Common myeloid progenitor, CD34-positive (primary cell): Measurements from ENCODE around the gene KRT1.

Experiments
- CTCF ChIA-PET: fragments of 350-600 bp; sonication (Branson Sonifier 250); formaldehyde crosslinking; loops from one replicate; lab custom pipeline; 2021; ENCODE audit warnings: antibody characterized with exemption; lab: Charles Lee
- POLR2A ChIA-PET: fragments of 350-600 bp; sonication (Branson Sonifier 250); formaldehyde crosslinking; loops from one replicate; lab custom pipeline; 2021; ENCODE audit warnings: antibody characterized with exemption; lab: Charles Lee
- DNase-seq, 3 donors: peaks; one replicate each; pipeline versions ENCODE4 v3.0.0 to v3.0.0-alpha.2; 2013
- H3K27ac ChIP-seq, 2 experiments: 1 replicate in 1 of 2; 2 replicates in 1 of 2; pipeline ENCODE4 v1.7.0; 2013; ENCODE audit warnings: inconsistent platforms in 2 of 2, low read length in 2 of 2, mild to moderate bottlenecking in 2 of 2, low read depth in 1 of 2, moderate library complexity in 1 of 2; ENCODE audit not compliant: severe bottlenecking in 2 of 2, insufficient read depth in 1 of 2, poor library complexity in 1 of 2
- H3K27me3 ChIP-seq, 5 experiments: replicated peaks in 2 of 5; 1 replicate in 3 of 5; 2 replicates in 2 of 5; pipeline versions ENCODE4 v1.6.1 to v1.7.0; 2013; ENCODE audit warnings: low read length in 4 of 5, mild to moderate bottlenecking in 2 of 5, moderate library complexity in 2 of 5, inconsistent platforms in 1 of 5; ENCODE audit not compliant: insufficient read depth in 5 of 5, control insufficient read depth in 4 of 5
- H3K36me3 ChIP-seq, 4 experiments: 1 replicate in 2 of 4; 2 replicates in 2 of 4; pipeline versions ENCODE4 v1.6.1 to v1.7.0; 2013; ENCODE audit warnings: low read length in 3 of 4, control low read depth in 1 of 4, mild to moderate bottlenecking in 1 of 4; ENCODE audit not compliant: control insufficient read depth in 4 of 4, insufficient read depth in 4 of 4
- H3K4me1 ChIP-seq, 4 experiments: 1 replicate in 3 of 4; 2 replicates in 1 of 4; pipeline versions ENCODE4 v1.6.1 to v1.7.1; 2013; ENCODE audit warnings: low read length in 3 of 4, mild to moderate bottlenecking in 3 of 4, control low read depth in 1 of 4, inconsistent platforms in 1 of 4, moderate library complexity in 1 of 4; ENCODE audit not compliant: control insufficient read depth in 4 of 4, insufficient read depth in 4 of 4; ENCODE audit errors: control extremely low read depth in 1 of 4
- H3K4me3 ChIP-seq, 7 experiments: 1 replicate in 4 of 7; 2 replicates in 3 of 7; pipeline versions ENCODE4 v1.5.1 to v1.7.0; 2013; ENCODE audit warnings: mild to moderate bottlenecking in 7 of 7, low read length in 6 of 7, moderate library complexity in 6 of 7, inconsistent platforms in 2 of 7, low read depth in 2 of 7, control low read depth in 1 of 7; ENCODE audit not compliant: insufficient read depth in 4 of 7, control insufficient read depth in 1 of 7; ENCODE audit errors: extremely low read depth in 1 of 7
- H3K9me3 ChIP-seq, 5 experiments: 1 replicate in 4 of 5; 2 replicates in 1 of 5; pipeline versions ENCODE4 v1.6.1 to v1.7.1; 2013; ENCODE audit warnings: low read length in 4 of 5, mild to moderate bottlenecking in 2 of 5, inconsistent platforms in 1 of 5, low read depth in 1 of 5, moderate library complexity in 1 of 5; ENCODE audit not compliant: control insufficient read depth in 4 of 5, insufficient read depth in 2 of 5; ENCODE audit errors: control extremely low read depth in 1 of 5
- WGBS: methylation state at CpG from one replicate; pipeline ENCODE4 v1.1.5; 2013; ENCODE audit not compliant: insufficient coverage; 5-methylcytosine and 5-hydroxymethylcytosine counted together

Gene KRT1

GRCh38 chr12:52655720-52656124 is 24.5 kb downstream of the KRT1 start:
- DNase-seq = no peak
- Histone ChIP-seq H3K9me3 (no peaks in the 10 kb centered on the region), H3K36me3 (no peaks in the 10 kb centered on the region), H3K4me3 (no peak overlapping the region), H3K4me1 (peaks cover 0 to 4% (median under 1%) of the 10 kb centered on the region in 4 experiments), H3K27me3 (peaks cover 0 to 5% (median 0%) of the 10 kb centered on the region in 5 experiments), H3K27ac (no peak overlapping the region)
- WGBS = 97% methylated on average over 7 of the region's 8 CpGs
- CTCF ChIA-PET = interaction anchor here (1.1 kb wide), 1 partner anchor 74 kb away, joined by 4 read pairs; no protein-coding TSS in a partner anchor
- POLR2A ChIA-PET = no interaction called here

GRCh38 chr12:52655251-52655650 is 25.0 kb downstream of the KRT1 start:
- CTCF ChIA-PET = no interaction called here
- no peak for DNase-seq
- H3K27me3 ChIP-seq = peaks cover 0 to 5% (median 0%) of the 10 kb centered on the region in 5 experiments

GRCh38 chr12:52651726-52652261 is 28.4 kb downstream of the KRT1 start, which contains the start of gene KRT2:
KRT2 (minus strand) TSS chr12:52652211; CDS start chr12:52652142, 69 bp downstream.
- Histone ChIP-seq H3K4me3 (no peak within 1 kb of the TSS), H3K27ac (no peak within 1 kb of the TSS), H3K36me3 (no peaks in the 10 kb centered on the region), H3K4me1 (peaks cover 0 to 5% (median under 1%) of the 10 kb centered on the region in 4 experiments), H3K9me3 (no peaks in the 10 kb centered on the region), H3K27me3 (peaks cover 0 to 1% (median 0%) of the 10 kb centered on the region in 5 experiments)
- WGBS = 96% methylated on average over 15 of the region's 16 CpGs
- ChIA-PET CTCF (no interaction called here), POLR2A (interaction anchor here (0.6 kb wide), 1 partner anchor 200 kb away, joined by 4 read pairs; no protein-coding TSS in a partner anchor)
- DNase-seq = no peak

More at GRCh38 chr12:52655251-52655650, 25.0 kb downstream of the KRT1 start:
- POLR2A ChIA-PET = no interaction called here
- 98% methylated on average over 5 of the region's 6 CpGs for WGBS
- peaks cover 0 to 4% (median 1%) of the 10 kb centered on the region in 4 experiments for H3K4me1 ChIP-seq
- H3K27ac ChIP-seq = no peak overlapping the region
- no peaks in the 10 kb centered on the region for H3K36me3 ChIP-seq
- H3K9me3 ChIP-seq = no peaks in the 10 kb centered on the region
- no peak overlapping the region for H3K4me3 ChIP-seq

- 84% methylated on average over 11 of the region's 12 CpGs for WGBS
- peaks cover 3 to 9% (median 8%) of the 10 kb centered on the region in 4 experiments for H3K4me1 ChIP-seq
- no peaks in the 10 kb centered on the region for H3K27me3 ChIP-seq
- ChIA-PET CTCF (interaction anchor here (0.7 kb wide), 1 partner anchor 228 kb away, joined by 3 read pairs; no protein-coding TSS in a partner anchor), POLR2A (no interaction called here)
- H3K36me3 ChIP-seq = no peaks in the 10 kb centered on the region
- H3K4me3 ChIP-seq = no peak overlapping the region
- H3K27ac ChIP-seq = no peak overlapping the region
- no peak for DNase-seq
- H3K9me3 ChIP-seq = no peaks in the 10 kb centered on the region
Observed at GRCh38 chr12:52650520-52651081, 29.6 kb downstream of the KRT1 start.

- Histone ChIP-seq H3K27me3 (no peaks in the 10 kb centered on the region), H3K36me3 (no peaks in the 10 kb centered on the region), H3K4me1 (peaks cover 3 to 17% (median 16%) of the 10 kb centered on the region in 4 experiments), H3K9me3 (no peaks in the 10 kb centered on the region), H3K4me3 (no peak overlapping the region), H3K27ac (no peak overlapping the region)
- ChIA-PET CTCF (interaction anchor here (1.2 kb wide), 1 partner anchor 39 kb away, joined by 3 read pairs; no protein-coding TSS in a partner anchor), POLR2A (no interaction called here)
- WGBS = 93% methylated on average over 6 of the region's 6 CpGs
- no peak for DNase-seq
Observed at GRCh38 chr12:52649066-52649465, 31.1 kb downstream of the KRT1 start.

- H3K27ac ChIP-seq = no peak overlapping the region
- POLR2A ChIA-PET = no interaction called here
- H3K27me3 ChIP-seq = no peaks in the 10 kb centered on the region
- no peaks in the 10 kb centered on the region for H3K9me3 ChIP-seq
- 97% methylated on average over 8 of the region's 8 CpGs for WGBS
- H3K4me1 ChIP-seq = peaks cover 3 to 17% (median 16%) of the 10 kb centered on the region in 4 experiments
- H3K36me3 ChIP-seq = no peaks in the 10 kb centered on the region
- DNase-seq = no peak
- H3K4me3 ChIP-seq = no peak overlapping the region
- CTCF ChIA-PET = interaction anchor here (0.7 to 1.2 kb wide), 3 partner anchors 12 to 38 kb away, joined by 3 read pairs; no protein-coding TSS in a partner anchor
Observed at GRCh38 chr12:52648012-52648550, 32.1 kb downstream of the KRT1 start.

- H3K36me3 ChIP-seq = no peaks in the 10 kb centered on the region
- H3K27me3 ChIP-seq = no peaks in the 10 kb centered on the region
- 94% methylated on average over 9 of the region's 9 CpGs for WGBS
- H3K9me3 ChIP-seq = no peaks in the 10 kb centered on the region
- H3K4me1 ChIP-seq = peaks cover 3 to 17% (median 16%) of the 10 kb centered on the region in 4 experiments
- POLR2A ChIA-PET = no interaction called here
- no peak overlapping the region for H3K27ac ChIP-seq
- DNase-seq = no peak
- CTCF ChIA-PET = interaction anchor here (0.7 to 1.0 kb wide), 2 partner anchors 12 to 18 kb away, joined by 3 read pairs; no protein-coding TSS in a partner anchor
- no peak overlapping the region for H3K4me3 ChIP-seq
Observed at GRCh38 chr12:52647601-52648000, 32.6 kb downstream of the KRT1 start.
